GM21717 (cell line): ENCODE results near the gene CRIM1.
"Not testable (repeated sequence)": the region's sequence is repeated elsewhere in the genome, so short reads cannot be mapped to it uniquely, and the experiment has no call there.

ENCODE experiments used
- ATAC-seq: cut with Tn5 transposase; IDR thresholded peaks from one replicate; pipeline ENCODE4 v1.9.1; 2021; ENCODE audit warnings: mild to moderate bottlenecking, moderate library complexity; ENCODE audit not compliant: unreplicated experiment

The CRIM1 gene

GRCh38 chr2:36355151-36355889, at the start of gene CRIM1:
CRIM1 (plus strand) TSS chr2:36355778; CDS start chr2:36356293, 515 bp downstream.
- ATAC-seq = peak; percentile 32

DNA sequence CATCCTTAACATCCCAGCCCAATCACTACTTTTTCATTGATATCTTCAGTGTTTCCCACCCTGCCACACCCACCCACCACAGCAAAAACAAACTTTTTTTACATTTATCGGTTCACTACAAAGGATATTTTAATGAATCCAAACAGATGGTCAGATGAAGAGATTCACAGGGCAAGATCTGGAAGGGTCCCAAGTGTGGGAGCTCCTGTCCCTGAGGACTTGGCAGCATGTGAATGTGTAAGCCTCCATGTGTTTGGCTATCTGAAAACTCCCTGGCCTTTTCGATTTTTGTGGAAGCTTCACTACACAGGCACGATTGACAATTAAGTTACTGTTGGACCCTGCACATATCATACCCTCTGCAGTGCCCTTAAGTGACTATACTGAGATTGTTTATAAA, 48.1 kb upstream of the CRIM1 start:
- no peak for ATAC-seq

DNA sequence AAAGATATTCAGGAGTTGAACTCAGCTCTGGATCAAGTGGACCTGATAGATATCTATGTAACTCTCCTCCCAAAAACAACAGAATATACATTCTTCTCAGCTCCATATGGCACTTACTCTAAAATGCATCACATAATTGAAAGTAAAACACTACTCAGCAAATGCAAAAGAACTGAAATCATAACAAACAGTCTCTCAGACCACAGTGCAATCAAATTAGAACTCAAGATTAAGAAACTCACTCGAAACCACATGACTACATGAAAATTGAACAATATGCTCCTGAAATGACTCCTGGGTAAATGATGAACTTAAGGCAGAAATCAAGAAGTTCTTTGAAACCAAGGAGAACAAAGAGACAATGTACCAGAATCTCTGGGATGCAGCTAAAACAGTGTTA, 45.1 kb upstream of the CRIM1 start:
- not testable (repeated sequence) for ATAC-seq

DNA sequence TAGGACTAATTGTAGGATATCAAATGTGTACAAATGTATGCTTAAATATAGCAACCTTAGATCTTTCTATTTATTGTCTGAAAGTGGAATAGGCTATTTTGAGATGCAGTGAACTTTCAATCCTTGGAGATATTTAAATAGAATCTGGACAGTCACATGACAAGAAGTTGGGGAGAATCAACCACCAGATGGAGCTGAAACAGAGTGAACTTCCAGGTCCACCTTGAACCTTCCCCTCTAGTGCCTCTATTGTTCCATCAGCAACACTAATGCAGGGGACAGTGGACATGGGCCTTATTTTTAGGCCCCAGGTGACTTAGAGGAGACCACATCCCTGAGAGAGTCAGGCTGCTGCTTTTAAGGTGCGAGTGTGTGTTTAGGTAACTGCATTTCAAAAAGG, 37.0 kb upstream of the CRIM1 start:
- ATAC-seq = no peak

GRCh38 chr2:36322108-36322507, 33.5 kb upstream of the CRIM1 start:
- ATAC-seq = no peak

DNA sequence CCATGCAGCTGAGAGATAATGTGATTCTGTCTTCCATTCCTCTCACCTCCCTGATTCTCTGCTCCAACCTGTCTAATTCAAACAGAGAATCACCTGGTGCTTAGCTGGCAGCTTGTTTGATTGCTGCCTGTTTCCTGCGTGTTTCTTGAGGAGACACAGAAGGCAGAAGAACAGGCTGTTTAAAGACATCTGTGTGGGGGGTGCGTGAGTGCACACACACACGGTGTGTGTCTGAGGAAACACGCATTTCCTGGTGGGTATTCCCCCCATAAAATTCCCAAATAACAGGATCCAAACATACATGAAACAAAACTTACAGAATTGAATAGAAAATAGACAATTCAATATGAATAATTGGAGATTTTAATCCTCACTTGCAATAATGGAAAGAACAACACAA, 29.3 kb upstream of the CRIM1 start:
- no peak for ATAC-seq

GRCh38 chr2:36329251-36329650, 26.3 kb upstream of the CRIM1 start:
- no peak for ATAC-seq

- no peak for ATAC-seq
These were observed 25.7 kb upstream of the CRIM1 start for GRCh38 chr2:36329746-36330472.

DNA sequence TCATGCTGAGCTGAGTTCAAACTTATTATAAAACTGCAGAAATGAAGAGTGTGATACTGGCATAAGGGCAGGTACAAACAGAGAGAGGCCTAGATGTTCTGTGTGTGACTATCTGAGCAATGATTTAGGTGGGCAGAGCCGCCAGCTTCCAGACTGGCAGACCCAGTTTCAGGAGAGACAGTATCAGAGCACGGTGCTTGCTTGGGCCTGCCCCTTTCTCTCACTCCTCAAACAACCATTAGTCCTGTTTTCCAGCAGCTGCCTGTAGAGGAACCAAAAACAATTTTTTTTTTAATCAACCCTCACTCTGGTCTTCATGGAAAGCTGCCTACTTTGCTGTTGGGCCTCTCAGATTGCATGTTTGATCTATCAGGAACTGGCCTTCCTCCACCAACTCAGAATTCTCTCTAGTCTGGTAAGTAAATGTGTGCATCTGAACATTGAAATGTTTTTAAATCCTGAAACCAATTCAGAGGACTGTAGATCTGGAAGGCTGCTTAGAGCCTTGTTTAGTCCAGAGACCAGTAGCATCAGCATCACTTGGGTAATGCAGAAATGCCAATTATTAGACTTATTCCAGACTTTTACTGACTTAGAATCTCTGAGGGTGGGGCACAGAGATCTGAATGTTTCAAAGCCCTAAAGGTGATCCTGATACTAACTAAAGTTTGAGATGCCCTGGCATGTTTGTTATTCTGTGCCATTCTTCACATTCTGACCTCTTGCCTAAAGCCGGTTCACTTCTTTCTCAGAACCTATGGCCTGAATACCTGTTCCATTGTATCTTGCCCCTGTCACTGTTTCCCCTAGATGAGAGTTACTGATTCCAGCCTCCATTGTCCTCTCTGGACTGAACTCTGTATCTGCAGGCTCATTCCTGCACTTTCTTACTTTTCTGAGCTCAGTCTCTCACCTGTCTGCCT, 24.8 kb upstream of the CRIM1 start:
- no peak for ATAC-seq

DNA sequence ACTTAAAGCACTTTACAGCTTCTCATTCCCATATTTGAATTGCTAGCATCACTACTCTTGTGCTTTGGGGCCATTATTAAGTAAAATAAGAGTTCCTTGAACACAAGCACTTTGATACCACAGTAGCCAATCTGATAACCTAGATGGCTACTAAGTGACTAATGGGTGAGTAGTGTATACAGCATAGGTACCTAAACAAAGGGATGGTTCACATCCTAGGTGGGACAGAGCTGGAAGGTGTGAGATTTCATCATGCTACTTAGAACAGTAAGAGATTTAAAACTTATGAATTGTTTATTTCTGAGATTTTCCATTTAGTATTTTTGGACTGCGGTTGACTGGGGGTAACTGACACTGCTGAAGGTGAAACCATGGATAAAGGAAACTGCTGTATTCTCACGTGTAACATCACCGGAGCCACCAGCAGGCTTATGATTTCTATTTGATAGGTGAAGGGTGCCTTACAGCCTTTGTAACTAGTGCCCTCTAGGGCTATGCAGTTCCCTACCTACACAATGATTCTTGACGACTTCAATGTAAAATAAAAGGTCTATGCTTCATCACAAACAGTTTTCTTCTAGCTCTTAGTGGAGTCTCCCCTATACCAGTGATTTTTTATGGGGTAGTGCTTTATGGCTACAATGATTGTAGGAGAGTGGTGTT, 22.1 kb upstream of the CRIM1 start:
- ATAC-seq = no peak

DNA sequence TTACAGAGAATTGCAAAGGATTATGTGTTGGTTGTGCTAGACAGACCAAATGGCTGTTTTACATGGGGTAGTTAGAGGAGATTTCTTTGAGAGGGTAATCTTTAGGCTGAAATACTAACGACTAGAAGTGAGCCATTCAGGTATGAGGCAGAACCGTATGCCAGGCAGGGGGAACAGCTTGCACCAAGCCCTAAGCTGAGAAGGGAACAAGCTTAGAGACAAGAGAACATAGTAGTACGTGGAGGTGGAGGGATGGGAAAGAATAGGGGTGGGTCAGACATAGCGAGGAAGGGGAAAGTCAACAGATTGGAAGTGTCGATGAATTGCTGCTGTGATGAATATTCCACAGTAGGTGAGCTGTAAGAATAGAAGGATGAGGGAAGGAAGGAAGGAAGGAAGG, 20.0 kb upstream of the CRIM1 start:
- ATAC-seq = no peak

GRCh38 chr2:36336321-36336720, 19.3 kb upstream of the CRIM1 start:
- no peak for ATAC-seq

GRCh38 chr2:36337354-36337753, 18.2 kb upstream of the CRIM1 start:
- ATAC-seq = peak; percentile 76

DNA sequence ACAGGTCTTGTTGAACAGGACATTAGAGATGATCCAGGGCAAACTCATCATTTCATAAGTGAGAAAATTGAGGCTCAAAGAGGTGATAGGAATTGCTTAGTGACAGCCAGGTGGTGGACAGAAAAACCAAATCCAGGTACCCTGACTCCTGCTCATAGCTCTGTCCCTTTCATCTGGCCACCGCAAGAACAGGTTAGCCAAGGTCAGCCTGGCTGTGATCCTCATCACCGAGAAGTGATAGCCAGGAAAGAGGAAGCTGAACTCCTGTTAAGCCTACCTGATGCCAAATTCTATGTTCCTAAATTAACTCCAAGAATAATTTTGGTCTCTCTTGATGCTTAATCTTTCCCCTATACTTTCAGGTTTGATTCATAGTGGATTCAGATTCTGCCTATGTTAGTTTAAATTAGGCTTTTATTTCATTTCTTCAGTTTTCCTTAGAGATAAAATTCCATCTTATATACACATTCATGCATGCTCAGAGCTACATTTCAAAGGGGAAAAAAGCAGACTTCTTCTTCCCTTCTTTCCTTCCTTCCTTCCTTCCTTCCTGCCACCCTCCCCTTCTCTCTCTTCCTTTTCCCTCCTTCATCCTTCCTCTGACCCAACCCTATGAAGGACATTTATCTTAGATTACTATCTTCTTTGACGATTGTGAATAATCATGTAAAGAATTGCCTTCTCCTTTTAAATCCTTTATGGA, 17.3 kb upstream of the CRIM1 start:
- no peak for ATAC-seq

DNA sequence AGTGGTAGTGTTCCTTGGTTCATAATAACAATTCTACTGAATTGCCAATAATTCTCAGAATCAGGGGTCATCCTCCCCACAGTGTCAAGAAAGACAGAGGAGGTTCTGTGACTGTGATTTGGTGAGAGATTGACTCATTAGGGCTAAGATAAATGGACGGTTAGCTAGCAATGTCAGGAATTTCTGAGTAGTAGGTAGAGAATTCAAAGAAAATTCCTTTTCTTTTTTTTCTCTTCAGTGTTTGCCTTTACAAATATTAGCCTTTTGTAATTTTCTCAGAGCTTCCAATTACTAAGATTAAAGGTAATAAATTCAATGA, 16.8 kb upstream of the CRIM1 start:
- ATAC-seq = no peak

DNA sequence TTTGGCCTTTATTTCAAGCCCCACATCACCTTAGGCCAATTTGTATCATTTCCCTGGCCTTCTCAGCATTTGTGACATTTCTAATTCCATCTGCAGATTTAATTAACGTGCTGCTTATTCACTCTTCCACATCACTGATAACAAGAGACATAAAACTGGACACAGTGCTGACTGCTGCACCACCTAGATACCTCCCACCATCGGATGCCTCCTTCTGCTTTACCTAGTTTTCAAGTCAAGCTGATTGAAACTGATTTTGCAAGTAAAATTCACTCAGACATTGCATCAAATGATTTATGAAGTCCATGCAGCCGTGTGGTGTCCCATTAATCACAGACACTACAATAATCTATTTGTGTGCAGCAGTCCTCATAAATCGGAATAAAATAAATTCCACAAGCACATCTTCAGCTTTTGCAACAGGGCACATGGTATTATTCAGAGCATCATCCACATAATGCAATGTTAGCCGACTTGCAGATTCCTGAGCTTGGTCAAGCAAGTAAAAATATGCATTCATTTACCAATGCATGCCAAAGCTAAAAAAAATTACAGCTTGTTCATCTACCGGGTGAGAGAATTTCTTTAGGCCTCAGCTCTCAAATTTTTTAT, 15.9 kb upstream of the CRIM1 start:
- no peak for ATAC-seq

- no peak for ATAC-seq
These were observed 12.0 kb upstream of the CRIM1 start for GRCh38 chr2:36343606-36344005.

DNA sequence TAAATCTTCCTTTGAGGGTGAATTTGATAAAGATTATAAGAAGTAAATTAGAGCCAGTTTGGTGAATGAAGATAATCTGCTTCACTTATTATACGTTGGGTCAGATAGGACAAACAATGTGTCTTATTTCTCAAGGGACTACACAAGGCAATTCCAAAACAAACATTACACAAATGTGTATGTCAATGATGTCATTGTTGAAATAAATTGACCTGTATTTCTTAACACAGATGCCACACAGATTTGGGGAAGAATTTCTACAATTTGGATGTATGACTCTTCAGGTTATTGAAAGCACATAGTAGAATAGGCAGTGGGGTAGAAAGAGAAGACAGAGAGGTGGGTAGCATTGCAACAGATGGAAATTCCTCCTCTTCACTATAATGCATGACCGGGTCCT, 6.9 kb upstream of the CRIM1 start:
- no peak for ATAC-seq

DNA sequence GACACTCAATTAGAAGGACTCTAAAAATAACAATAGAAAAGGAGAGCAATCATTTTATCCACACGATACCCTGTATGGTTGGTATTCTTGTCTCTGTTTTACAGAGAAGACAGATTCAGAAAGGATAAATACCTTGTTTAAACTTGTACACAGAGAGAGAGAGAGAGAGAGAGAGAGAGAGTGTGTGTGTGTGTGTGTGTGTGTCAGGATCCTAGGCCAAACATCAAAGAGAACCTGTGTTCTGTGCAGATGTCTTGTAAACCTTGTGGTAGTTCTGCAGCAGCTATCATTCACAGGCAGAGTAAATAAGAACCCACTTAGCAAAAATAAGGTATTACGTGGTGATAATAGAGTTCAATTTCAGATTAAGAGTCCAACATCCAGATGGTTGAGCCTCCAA, 4.3 kb upstream of the CRIM1 start:
- ATAC-seq = no peak

GRCh38 chr2:36351736-36352349, 3.7 kb upstream of the CRIM1 start:
- no peak for ATAC-seq
